GM12878 (cell line): ENCODE results near the gene SMKR1. TPM values are rescaled to one million over a fixed set of nuclear protein-coding genes. Genes with fewer than 3 reads are reported as not detected.
A peak's percentile ranks its signal among the peaks of the same experiment; 100 is the strongest.

Experiments used
- ATAC-seq: fragments of 200-7000 bp; cut with Tn5 transposase; 3 replicates; pipeline ENCODE4 v1.9.1; 2020; ENCODE audit warnings: mild to moderate bottlenecking, moderate library complexity
- BruUV-seq: library from RNA; stranded (reverse); fragments of 400-500 nt; replicated peaks from 2 replicates; lab custom pipeline; 2021; lab: Mats Ljungman, UMichigan
- CTCF ChIA-PET: fragments of 300-600 bp; sonication (Branson Sonifier 250); formaldehyde crosslinking; extraction: SDS; loops from one replicate; lab custom pipeline; 2021; ENCODE audit warnings: inconsistent platforms; lab: Yijun Ruan, JAX
- POLR2A ChIA-PET: fragments of 350-600 bp; formaldehyde crosslinking; extraction: SDS; loops from one replicate; lab custom pipeline; 2021; ENCODE audit warnings: inconsistent platforms; lab: Charles Lee
- RAD21 ChIA-PET: fragments of 300-600 bp; sonication (Branson Sonifier 250); formaldehyde crosslinking; loops from one replicate; lab custom pipeline; 2023; ENCODE audit warnings: antibody characterized with exemption; ENCODE audit not compliant: unreplicated experiment; lab: Charles Lee
- SMC1A ChIA-PET: fragments of 300-600 bp; sonication (Branson Sonifier 250); formaldehyde crosslinking; loops from one replicate; lab custom pipeline; 2023; ENCODE audit not compliant: unreplicated experiment, uncharacterized antibody; lab: Charles Lee
- DNase-seq: peaks from one replicate; pipeline ENCODE4 v3.0.0-alpha.2; 2011; ENCODE audit warnings: low read depth, low spot score
- FAIRE-seq: peaks from 3 replicates; lab custom pipeline; 2011; peaks lifted over from hg19 to GRCh38; lab: Jason Lieb, UNC
- H2AFZ ChIP-seq: 2 replicates; pipeline ENCODE4 v1.6.0; 2011; ENCODE audit warnings: low read depth, low read length, control low read depth; ENCODE audit not compliant: control insufficient read depth
- H3K27ac ChIP-seq: 2 replicates; pipeline ENCODE4 v1.5.1; 2011; ENCODE audit warnings: control low read depth; ENCODE audit not compliant: control insufficient read depth, insufficient read depth
- H3K27me3 ChIP-seq, 2 experiments: replicated peaks in 1 of 2; 2 replicates each; pipeline versions ENCODE4 v1.6.0 to v1.6.1; 2011; ENCODE audit warnings: low read length in 1 of 2; ENCODE audit not compliant: control insufficient read depth in 2 of 2, insufficient read depth in 2 of 2
- H3K36me3 ChIP-seq, 2 experiments: 2 replicates each; pipeline ENCODE4 v1.5.1; 2011; ENCODE audit warnings: low read length in 1 of 2; ENCODE audit not compliant: control insufficient read depth in 2 of 2, insufficient read depth in 2 of 2
- H3K4me1 ChIP-seq: 2 replicates; pipeline ENCODE4 v1.6.1; 2011; ENCODE audit warnings: mild to moderate bottlenecking, low read length, moderate library complexity, mixed read lengths; ENCODE audit not compliant: control insufficient read depth, insufficient read depth
- H3K4me2 ChIP-seq: 2 replicates; pipeline ENCODE4 v1.6.0; 2011; ENCODE audit warnings: control low read depth; ENCODE audit not compliant: control insufficient read depth, insufficient read depth
- H3K4me3 ChIP-seq: fragments of 200-600 bp; sonication (generic); 2 replicates; pipeline ENCODE4 v1.5.1; 2016
- H3K79me2 ChIP-seq: 2 replicates; pipeline ENCODE4 v1.6.0; 2011; ENCODE audit warnings: low read length; ENCODE audit not compliant: control insufficient read depth, insufficient read depth
- H3K9ac ChIP-seq: 2 replicates; pipeline ENCODE4 v1.8.0; 2011; ENCODE audit warnings: low read length, control low read depth, mixed read lengths; ENCODE audit not compliant: control insufficient read depth, insufficient read depth
- H3K9me3 ChIP-seq: replicated peaks from 3 replicates; pipeline ENCODE4 v1.5.1; 2011; ENCODE audit warnings: mild to moderate bottlenecking, low read length; ENCODE audit not compliant: control insufficient read depth, insufficient read depth
- H4K20me1 ChIP-seq: 2 replicates; pipeline ENCODE4 v1.6.0; 2011; ENCODE audit not compliant: control insufficient read depth, insufficient read depth
- BMI1 ChIP-seq: fragments of 450-650 bp; IDR thresholded peaks from 2 replicates; pipeline ENCODE4 v1.6.1; 2016; ENCODE audit warnings: mild to moderate bottlenecking, moderate library complexity, borderline replicate concordance
- GATAD2B ChIP-seq: fragments of 450-650 bp; conservative IDR thresholded peaks from 2 replicates; pipeline ENCODE4 v1.6.1; 2017; ENCODE audit warnings: low read depth, mild to moderate bottlenecking, moderate library complexity
- PML ChIP-seq: IDR thresholded peaks from 2 replicates; pipeline ENCODE4 v1.6.1; 2012; ENCODE audit warnings: low read length, inconsistent platforms
- RUNX3 ChIP-seq: IDR thresholded peaks from 2 replicates; pipeline ENCODE4 v1.6.1; 2012; ENCODE audit warnings: low read length, inconsistent platforms
- WGBS: methylation state at CpG from one replicate; pipeline ENCODE4 v1.1.6; 2016; ENCODE audit warnings: low lambda C conversion rate; ENCODE audit not compliant: insufficient replicate concordance, insufficient coverage; ENCODE audit errors: missing lambda C conversion rate; 5-methylcytosine and 5-hydroxymethylcytosine counted together
- in situ Hi-C: fragments of 300-500 bp; cut with MboI; formaldehyde crosslinking; loops from 9 replicates; pipeline ENCODE4 v1.14.3; 2018; ENCODE audit warnings: mixed read lengths
- intact Hi-C: fragments of 100-400 bp; cut with micrococcal nuclease; formaldehyde crosslinking; loops from one replicate; pipeline ENCODE4 v1.14.2; 2022; ENCODE audit not compliant: unreplicated experiment
- polyA plus RNA-seq, 11 experiments: library from polyadenylated mRNA; depleted of rRNA in 4 of 11; unstranded in 6 of 11; stranded (reverse) in 5 of 11; fragments of >200 nt; fragmentation: Nextera tagmentation in 4 of 11; fragmentation: Illumina TruSeq in 1 of 11; extraction: Ambion mirVana in 4 of 11; extraction: Trizol in 1 of 11; gene quantifications; 1 replicate in 1 of 11; 2 replicates in 10 of 11; pipeline versions ENCODE4 v1.2.1 to v1.2.3, GENCODE V29; 2011 to 2016; ENCODE audit warnings: inconsistent platforms in 2 of 11, missing spikeins in 2 of 11, low read depth in 1 of 11
- total RNA-seq, 4 experiments: library from RNA; depleted of rRNA in 3 of 4; stranded (reverse); fragments of >200 nt in 3 of 4; fragmentation: Illumina TruSeq in 1 of 4; extraction: Trizol in 1 of 4; gene quantifications; 2 replicates each; pipeline versions ENCODE4 v1.2.1 to v1.2.3, GENCODE V29; 2013 to 2021
- TF ChIP-seq, protein P1 (sequence below), 3 experiments: IDR thresholded peaks in 2 of 3; conservative IDR thresholded peaks in 1 of 3; 2 replicates each; pipeline ENCODE4 v1.5.1; 2011; ENCODE audit warnings: low read depth in 3 of 3, low read length in 3 of 3, mild to moderate bottlenecking in 3 of 3, control low read depth in 2 of 3, moderate library complexity in 2 of 3, inconsistent platforms in 1 of 3, mixed read lengths in 1 of 3; ENCODE audit not compliant: control insufficient read depth in 2 of 3, insufficient read depth in 1 of 3; ENCODE audit errors: extremely low read depth in 1 of 3
- TF ChIP-seq, protein P2 (sequence below): IDR thresholded peaks from 2 replicates; pipeline ENCODE4 v1.6.1; 2012; ENCODE audit warnings: low read length, inconsistent platforms

The SMKR1 gene
- total and polyA plus RNA-seq, 10 of the 15 experiments (the other 5 are each of a cell fraction or from before 2014, with no cell fraction given): 0.37 to 2.6 (median 0.83) TPM

DNA sequence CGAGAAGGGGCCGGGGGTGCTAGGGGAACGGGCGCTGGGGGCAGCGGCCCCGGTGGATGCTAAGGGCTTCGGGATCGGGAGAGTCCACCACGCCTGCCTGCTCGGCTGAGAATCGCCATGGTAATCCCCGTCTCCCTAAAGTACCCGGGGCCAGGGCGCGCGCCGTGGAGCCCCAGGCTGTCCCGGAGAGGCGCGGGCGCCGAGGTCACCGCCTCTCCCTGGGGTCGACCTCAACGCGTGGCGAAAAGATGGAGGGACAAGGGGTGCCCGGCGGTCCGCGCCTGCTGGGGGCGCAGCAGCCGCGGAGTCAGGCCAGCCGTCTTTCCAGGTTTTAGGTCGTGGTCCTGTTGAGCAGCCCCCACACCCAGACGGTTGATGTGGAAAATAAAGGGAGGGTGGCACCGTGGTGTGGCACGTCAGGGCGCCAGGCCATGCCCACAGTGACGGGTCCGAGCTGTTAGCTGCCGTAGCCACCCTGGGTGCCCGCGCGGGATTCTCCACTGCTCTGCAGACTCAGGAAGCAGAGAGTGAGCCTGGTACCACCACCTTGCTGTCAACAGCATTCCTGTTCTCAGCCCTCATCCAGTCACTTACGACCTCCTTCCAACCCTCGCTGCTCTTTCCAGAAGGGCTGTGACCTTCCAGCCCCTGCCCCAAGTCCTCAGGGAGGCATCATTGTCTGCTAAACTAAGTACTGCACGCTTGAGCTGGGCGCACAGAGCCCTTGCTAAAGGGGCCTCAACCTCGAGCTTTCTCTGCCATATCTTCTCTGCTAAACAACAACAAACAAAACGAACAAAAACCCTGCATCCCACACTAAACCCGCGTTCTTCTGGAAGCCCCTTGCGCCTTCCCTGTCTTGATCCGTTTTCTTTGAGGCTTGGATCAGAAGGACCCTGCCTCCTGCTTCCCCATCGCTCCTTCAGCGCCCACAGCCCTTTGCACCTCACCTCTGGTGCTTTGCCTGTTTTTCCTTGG, 666 bp downstream of the SMKR1 start (continued):
- TF ChIP-seq, protein P1, sequence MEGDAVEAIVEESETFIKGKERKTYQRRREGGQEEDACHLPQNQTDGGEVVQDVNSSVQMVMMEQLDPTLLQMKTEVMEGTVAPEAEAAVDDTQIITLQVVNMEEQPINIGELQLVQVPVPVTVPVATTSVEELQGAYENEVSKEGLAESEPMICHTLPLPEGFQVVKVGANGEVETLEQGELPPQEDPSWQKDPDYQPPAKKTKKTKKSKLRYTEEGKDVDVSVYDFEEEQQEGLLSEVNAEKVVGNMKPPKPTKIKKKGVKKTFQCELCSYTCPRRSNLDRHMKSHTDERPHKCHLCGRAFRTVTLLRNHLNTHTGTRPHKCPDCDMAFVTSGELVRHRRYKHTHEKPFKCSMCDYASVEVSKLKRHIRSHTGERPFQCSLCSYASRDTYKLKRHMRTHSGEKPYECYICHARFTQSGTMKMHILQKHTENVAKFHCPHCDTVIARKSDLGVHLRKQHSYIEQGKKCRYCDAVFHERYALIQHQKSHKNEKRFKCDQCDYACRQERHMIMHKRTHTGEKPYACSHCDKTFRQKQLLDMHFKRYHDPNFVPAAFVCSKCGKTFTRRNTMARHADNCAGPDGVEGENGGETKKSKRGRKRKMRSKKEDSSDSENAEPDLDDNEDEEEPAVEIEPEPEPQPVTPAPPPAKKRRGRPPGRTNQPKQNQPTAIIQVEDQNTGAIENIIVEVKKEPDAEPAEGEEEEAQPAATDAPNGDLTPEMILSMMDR (IDR thresholded peaks at IDR 0.05 in 2 of 3, conservative IDR thresholded peaks at IDR 0.05 in 1 of 3; ENCODE audit: control insufficient read depth in 2 of 3, extremely low read depth in 1 of 3, insufficient read depth in 1 of 3, low read depth in 3 of 3, low read length in 3 of 3): 0 out of 6 replicates have a peak, but pooled peaks of 1 of the 3 experiments have one; percentile 3

DNA sequence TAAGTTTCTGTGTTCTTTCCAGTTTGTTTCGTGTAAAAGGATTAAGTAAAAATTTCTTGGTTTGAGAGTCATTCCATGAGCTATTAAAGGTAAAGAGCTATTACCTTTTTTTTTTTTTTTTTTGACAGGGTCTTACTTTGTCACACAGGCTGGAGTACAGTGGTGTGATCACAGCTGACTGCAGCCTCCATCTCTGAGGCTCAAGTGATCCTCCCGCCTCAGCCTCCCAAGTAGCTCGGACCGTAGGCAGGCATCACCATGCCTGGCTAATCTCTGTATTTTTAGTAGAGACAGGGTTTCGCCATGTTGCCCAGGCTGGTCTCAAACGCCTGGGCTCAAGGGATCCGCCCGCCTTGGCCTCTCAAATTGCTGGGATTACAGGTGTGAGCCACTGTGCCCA, 1.4 kb downstream of the SMKR1 start:
- CTCF ChIA-PET: interaction anchor here (0.7 to 1.1 kb wide), 3 partner anchors 131 to 159 kb away, joined by 3 read pairs; no protein-coding TSS in a partner anchor
- no TSS peak for BruUV-seq
- ATAC-seq (no peak), DNase-seq (no peak)
- 96% methylated on average over 7 of the region's 8 CpGs for WGBS
- no peak for TF ChIP-seq PML
- TF ChIP-seq GATAD2B: no peak
- no peak for TF ChIP-seq RUNX3
- TF ChIP-seq BMI1: no peak
- TF ChIP-seq, protein P2, sequence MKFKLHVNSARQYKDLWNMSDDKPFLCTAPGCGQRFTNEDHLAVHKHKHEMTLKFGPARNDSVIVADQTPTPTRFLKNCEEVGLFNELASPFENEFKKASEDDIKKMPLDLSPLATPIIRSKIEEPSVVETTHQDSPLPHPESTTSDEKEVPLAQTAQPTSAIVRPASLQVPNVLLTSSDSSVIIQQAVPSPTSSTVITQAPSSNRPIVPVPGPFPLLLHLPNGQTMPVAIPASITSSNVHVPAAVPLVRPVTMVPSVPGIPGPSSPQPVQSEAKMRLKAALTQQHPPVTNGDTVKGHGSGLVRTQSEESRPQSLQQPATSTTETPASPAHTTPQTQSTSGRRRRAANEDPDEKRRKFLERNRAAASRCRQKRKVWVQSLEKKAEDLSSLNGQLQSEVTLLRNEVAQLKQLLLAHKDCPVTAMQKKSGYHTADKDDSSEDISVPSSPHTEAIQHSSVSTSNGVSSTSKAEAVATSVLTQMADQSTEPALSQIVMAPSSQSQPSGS: no peak
- TF ChIP-seq, all 136 proteins: peak for 0
- Histone ChIP-seq H3K27me3 (no peaks in the 10 kb centered on the region; a peak in 1 of 4 replicates), H3K9ac (no peak overlapping the region), H2AFZ (no peak overlapping the region), H3K36me3 (no peaks in the 10 kb centered on the region), H3K27ac (no peak overlapping the region), H3K9me3 (no peaks in the 10 kb centered on the region), H3K4me1 (peaks cover 17% of the 10 kb centered on the region; the same call in 1 of the 2 replicates), H3K4me2 (no peak overlapping the region), H3K79me2 (no peaks in the 10 kb centered on the region), H4K20me1 (no peaks in the 10 kb centered on the region), H3K4me3 (no peak overlapping the region)
- FAIRE-seq: no peak
- ChIA-PET SMC1A (interaction anchor here (0.9 kb wide), 2 partner anchors 118 to 161 kb away, joined by 3 read pairs; no protein-coding TSS in a partner anchor), RAD21 (no interaction called here), POLR2A (interaction anchor here (0.6 kb wide), 1 partner anchor 17 kb away, joined by 3 read pairs; no protein-coding TSS in a partner anchor)
- in situ Hi-C loops (no loop called here), intact Hi-C loops (loop anchor here (10.0 kb wide), 1 partner anchor 221 kb away; no protein-coding TSS in a partner anchor)
